IMR-90 (cell line): ENCODE data around the gene MTX3. TPM values are rescaled to one million over a fixed set of nuclear protein-coding genes. Genes with fewer than 3 reads are reported as not detected.

Experiments
- ATAC-seq: fragments of 200-7000 bp; cut with Tn5 transposase; 2 replicates; pipeline ENCODE4 v1.9.1; 2020; ENCODE audit warnings: low read depth, mild to moderate bottlenecking, moderate library complexity
- BruUV-seq: library from RNA; stranded (reverse); fragments of 400-500 nt; replicated peaks from 2 replicates; lab custom pipeline; 2021; lab: Mats Ljungman, UMichigan
- CTCF ChIA-PET: fragments of 300-600 bp; formaldehyde crosslinking; extraction: SDS; loops from one replicate; lab custom pipeline; 2021; ENCODE audit warnings: antibody characterized with exemption; lab: Yijun Ruan, JAX
- POLR2A ChIA-PET: fragments of 300-600 bp; sonication (Branson Sonifier 250); formaldehyde crosslinking; loops from one replicate; lab custom pipeline; 2022; ENCODE audit warnings: antibody characterized with exemption; ENCODE audit not compliant: unreplicated experiment; lab: Charles Lee
- DNase-seq: peaks from one replicate; pipeline ENCODE4 v3.0.0; 2013
- H2AFZ ChIP-seq: replicated peaks from 2 replicates; pipeline ENCODE3; 2013; ENCODE audit warnings: low read length, mild to moderate bottlenecking; ENCODE audit not compliant: poor library complexity
- H2AK5ac ChIP-seq: 2 replicates; pipeline ENCODE4 v1.6.1; 2013; ENCODE audit warnings: low read depth, low read length, inconsistent platforms
- H2AK9ac ChIP-seq: replicated peaks from 2 replicates; pipeline ENCODE3; 2013; ENCODE audit warnings: mild to moderate bottlenecking, low read depth, low read length, moderate library complexity; ENCODE audit not compliant: poor library complexity
- H2BK120ac ChIP-seq: 2 replicates; pipeline ENCODE4 v1.6.1; 2013; ENCODE audit warnings: low read depth, low read length, inconsistent platforms
- H2BK15ac ChIP-seq: 3 replicates; pipeline ENCODE4 v1.6.1; 2013; ENCODE audit warnings: low read depth, low read length, inconsistent platforms
- H2BK20ac ChIP-seq: 2 replicates; pipeline ENCODE4 v1.6.1; 2013; ENCODE audit warnings: low read depth, mild to moderate bottlenecking, inconsistent platforms, low read length, moderate library complexity
- H2BK5ac ChIP-seq: 2 replicates; pipeline ENCODE4 v1.6.1; 2013; ENCODE audit warnings: mild to moderate bottlenecking, low read depth, low read length, inconsistent platforms; ENCODE audit not compliant: poor library complexity, severe bottlenecking
- H3K14ac ChIP-seq: replicated peaks from 2 replicates; pipeline ENCODE4 v1.6.1; 2013; ENCODE audit warnings: low read depth, low read length, inconsistent platforms
- H3K18ac ChIP-seq: 2 replicates; pipeline ENCODE4 v1.6.1; 2013; ENCODE audit warnings: low read depth, low read length, control low read depth
- H3K23ac ChIP-seq: 2 replicates; pipeline ENCODE4 v1.6.1; 2013; ENCODE audit warnings: low read depth, low read length, inconsistent platforms
- H3K27ac ChIP-seq: 2 replicates; pipeline ENCODE4 v1.5.1; 2013; ENCODE audit warnings: mild to moderate bottlenecking, control low read depth, low read length; ENCODE audit not compliant: insufficient read depth
- H3K27me3 ChIP-seq: 2 replicates; pipeline ENCODE4 v1.6.1; 2013; ENCODE audit warnings: low read length; ENCODE audit not compliant: control insufficient read depth, insufficient read depth
- H3K36me3 ChIP-seq: 2 replicates; pipeline ENCODE4 v1.6.1; 2013; ENCODE audit warnings: low read length, mixed read lengths; ENCODE audit not compliant: control insufficient read depth, insufficient read depth
- H3K4ac ChIP-seq: 2 replicates; pipeline ENCODE4 v1.6.1; 2013; ENCODE audit warnings: low read depth, low read length, inconsistent platforms
- H3K4me1 ChIP-seq: 2 replicates; pipeline ENCODE4 v1.6.1; 2013; ENCODE audit warnings: low read length, mixed read lengths; ENCODE audit not compliant: control insufficient read depth, insufficient read depth
- H3K4me2 ChIP-seq: 2 replicates; pipeline ENCODE4 v1.6.1; 2013; ENCODE audit warnings: low read depth, mild to moderate bottlenecking, control low read depth, low read length, moderate library complexity
- H3K4me3 ChIP-seq: 2 replicates; pipeline ENCODE4 v1.5.1; 2013; ENCODE audit warnings: low read depth, mild to moderate bottlenecking, control low read depth, low read length, moderate library complexity; ENCODE audit not compliant: insufficient read depth
- H3K56ac ChIP-seq: 2 replicates; pipeline ENCODE4 v1.6.1; 2013; ENCODE audit warnings: low read length, inconsistent platforms; ENCODE audit not compliant: insufficient read depth; ENCODE audit errors: extremely low read depth
- H3K79me1 ChIP-seq, 2 experiments: 2 replicates each; pipeline ENCODE4 v1.6.1; 2013; ENCODE audit warnings: low read length in 2 of 2, inconsistent platforms in 1 of 2, low read depth in 1 of 2
- H3K9ac ChIP-seq: 2 replicates; pipeline ENCODE4 v1.6.1; 2013; ENCODE audit warnings: low read depth, low read length, control low read depth
- H3K9me1 ChIP-seq: 2 replicates; pipeline ENCODE4 v1.6.1; 2013; ENCODE audit warnings: low read length, inconsistent platforms; ENCODE audit not compliant: insufficient read depth
- H3K9me3 ChIP-seq: 2 replicates; pipeline ENCODE4 v1.6.1; 2013; ENCODE audit warnings: low read length; ENCODE audit not compliant: control insufficient read depth, insufficient read depth
- H4K20me1 ChIP-seq: 2 replicates; pipeline ENCODE4 v1.6.1; 2013; ENCODE audit warnings: low read length, inconsistent platforms; ENCODE audit not compliant: insufficient read depth
- H4K5ac ChIP-seq: 2 replicates; pipeline ENCODE4 v1.6.1; 2013; ENCODE audit warnings: mild to moderate bottlenecking, low read depth, low read length, control low read depth
- H4K8ac ChIP-seq, 2 experiments: 2 replicates each; pipeline ENCODE4 v1.6.1; 2013; ENCODE audit warnings: low read depth in 2 of 2, low read length in 2 of 2, control low read depth in 1 of 2, inconsistent platforms in 1 of 2
- H4K91ac ChIP-seq: 2 replicates; pipeline ENCODE4 v1.6.1; 2013; ENCODE audit warnings: low read depth, low read length, inconsistent platforms; ENCODE audit not compliant: insufficient read depth
- BHLHE40 ChIP-seq: fragments of 150-350 bp; IDR thresholded peaks from 2 replicates; pipeline ENCODE4 v1.6.1; 2016; ENCODE audit warnings: mild to moderate bottlenecking, low read depth, low read length
- CEBPB ChIP-seq: IDR thresholded peaks from 2 replicates; pipeline ENCODE4 v1.6.1; 2012; ENCODE audit warnings: low read depth, low read length, improper control_type of control experiment
- CHD1 ChIP-seq: IDR thresholded peaks from 2 replicates; pipeline ENCODE4 v1.6.1; 2012; ENCODE audit warnings: low read depth, low read length, improper control_type of control experiment
- FOS ChIP-seq: fragments of 150-350 bp; IDR thresholded peaks from 2 replicates; pipeline ENCODE4 v1.6.1; 2016; ENCODE audit warnings: low read depth, low read length
- MAFK ChIP-seq: IDR thresholded peaks from 2 replicates; pipeline ENCODE4 v1.6.1; 2012; ENCODE audit warnings: low read depth, low read length, improper control_type of control experiment
- MXI1 ChIP-seq: IDR thresholded peaks from 2 replicates; pipeline ENCODE4 v1.6.1; 2012; ENCODE audit warnings: low read depth, mild to moderate bottlenecking, low read length, moderate library complexity, borderline replicate concordance
- RCOR1 ChIP-seq: IDR thresholded peaks from 2 replicates; pipeline ENCODE4 v1.6.1; 2012; ENCODE audit warnings: mild to moderate bottlenecking, low read length, improper control_type of control experiment; ENCODE audit not compliant: insufficient replicate concordance
- SMC3 ChIP-seq: fragments of 150-350 bp; IDR thresholded peaks from 2 replicates; pipeline ENCODE4 v1.6.1; 2016; ENCODE audit warnings: low read depth, mild to moderate bottlenecking, antibody characterized with exemption, low read length, moderate library complexity
- WGBS, 2 experiments: methylation state at CpG; one replicate each; pipeline versions ENCODE4 v1.1.5 to v1.1.7; 2013; ENCODE audit warnings: missing lambda C conversion rate in 2 of 2; ENCODE audit not compliant: insufficient read length in 1 of 2; ENCODE audit errors: extremely low coverage in 2 of 2; 5-methylcytosine and 5-hydroxymethylcytosine counted together
- dilution Hi-C: fragments of 300-500 bp; cut with HindIII; formaldehyde crosslinking; loops from one replicate; pipeline ENCODE4 v1.14.3; 2018; ENCODE audit warnings: low sequenced_read_pairs; ENCODE audit not compliant: unreplicated experiment
- in situ Hi-C: fragments of 300-500 bp; cut with MboI; formaldehyde crosslinking; loops from 3 replicates; pipeline ENCODE4 v1.14.3; 2019; ENCODE audit warnings: low sequenced_read_pairs, inconsistent platforms, mixed read lengths
- intact Hi-C: fragments of 100-400 bp; cut with micrococcal nuclease; formaldehyde crosslinking; loops from 2 replicates; pipeline ENCODE4 v1.10.0; 2022
- polyA plus RNA-seq, 3 experiments: library from polyadenylated mRNA; depleted of rRNA; stranded (reverse); fragments of >200 nt; gene quantifications; 2 replicates each; pipeline ENCODE4 v1.2.3, GENCODE V29; 2012; ENCODE audit warnings: low replicate concordance in 1 of 3
- total RNA-seq: library from RNA; depleted of rRNA; stranded (reverse); fragments of >200 nt; gene quantifications from 2 replicates; pipeline ENCODE4 v1.2.3, GENCODE V29; 2012
- TF ChIP-seq, protein P1 (sequence below): fragments of 150-350 bp; IDR thresholded peaks from 2 replicates; pipeline ENCODE4 v1.6.1; 2017; ENCODE audit warnings: mild to moderate bottlenecking, antibody characterized with exemption, low read length, low read depth
- TF ChIP-seq, protein P2 (sequence below): conservative IDR thresholded peaks from 2 replicates; pipeline ENCODE4 v1.5.1; 2012; ENCODE audit warnings: mild to moderate bottlenecking, low read depth, low read length, improper control_type of control experiment

The MTX3 gene
- total and polyA plus RNA-seq, 2 of the 4 experiments (the other 2 are of a cell fraction): 6.6 to 12.7 TPM

DNA sequence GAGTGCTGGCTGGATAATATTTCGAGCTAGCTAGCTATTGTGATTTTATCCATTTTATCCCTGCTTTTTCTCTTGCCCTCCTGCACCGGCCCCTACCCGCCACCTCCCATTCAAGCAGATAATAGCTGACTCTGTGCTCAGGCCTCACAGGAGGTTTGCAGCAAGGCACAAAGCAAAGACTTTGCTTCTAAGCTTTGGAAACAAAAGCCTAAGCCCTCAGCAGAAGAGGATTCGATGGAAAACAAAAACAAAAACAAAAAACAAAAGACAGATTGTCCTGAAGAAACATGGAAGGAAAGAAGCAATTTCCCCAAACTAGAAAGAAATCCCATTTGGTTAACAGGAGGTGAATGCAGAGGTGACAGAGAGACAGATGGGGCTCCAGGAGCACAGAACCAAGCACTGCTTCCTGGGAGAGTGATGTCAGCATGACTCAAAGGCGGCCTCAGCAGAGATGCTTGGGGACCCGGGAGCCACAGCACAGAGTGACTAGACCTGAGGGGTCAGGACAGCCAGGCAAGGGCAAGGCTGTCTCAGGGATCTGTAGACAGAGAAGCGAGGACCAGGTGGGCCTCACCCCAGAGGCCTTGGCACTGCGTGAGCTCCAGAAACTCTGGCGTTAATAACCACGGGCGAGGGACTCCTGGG is 28.4 kb downstream of the MTX3 start (continued):
- TF ChIP-seq CEBPB (no peak), MXI1 (no peak), CHD1 (no peak)

DNA sequence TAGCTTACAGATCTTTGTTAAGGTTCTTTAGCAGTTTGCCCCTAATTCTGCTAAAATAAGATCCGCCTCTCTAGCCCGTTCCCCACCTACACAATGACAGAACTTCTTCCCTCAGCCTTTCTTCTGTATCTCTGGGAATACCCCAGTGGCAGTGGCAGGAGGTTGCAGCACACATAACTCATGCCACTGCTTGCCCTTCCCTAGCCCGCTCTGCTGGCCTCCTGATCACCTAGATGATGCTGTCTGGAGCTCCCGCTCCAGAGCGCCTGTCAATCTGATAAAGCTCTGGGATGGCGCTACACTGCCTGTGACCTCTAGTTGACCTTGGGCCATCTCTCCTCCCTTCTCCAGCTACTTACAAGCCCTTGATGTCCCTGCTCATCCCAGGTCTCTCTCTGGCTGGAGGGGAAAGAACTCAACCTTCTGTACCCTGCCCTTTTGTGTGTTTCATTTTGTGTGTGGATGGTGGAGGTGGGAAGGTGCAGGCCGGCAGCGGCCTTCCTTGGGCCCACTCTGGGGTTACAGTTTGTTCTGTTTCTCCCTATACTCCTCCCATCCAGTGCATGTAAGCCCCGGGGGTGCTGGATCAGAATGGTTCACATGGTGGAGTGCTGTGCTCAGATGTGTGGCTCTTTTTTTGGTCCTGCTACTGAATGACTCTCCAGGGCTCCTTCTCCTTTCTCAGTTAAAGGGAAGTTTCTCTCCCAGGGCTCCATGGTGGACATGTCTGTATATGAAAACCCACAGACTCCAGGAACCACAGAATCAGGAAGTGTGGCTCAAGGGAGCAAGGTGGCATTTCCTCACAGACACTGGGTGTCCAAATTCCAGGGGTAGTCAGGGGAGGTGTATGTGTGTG is 29.1 kb downstream of the MTX3 start:
- Histone ChIP-seq H2AFZ (peak overlapping the region; percentile 74), H2AK5ac (no peak overlapping the region), H3K9me3 (no peaks in the 10 kb centered on the region), H4K20me1 (no peaks in the 10 kb centered on the region), H3K9ac (no peak overlapping the region), H2BK120ac (peak overlapping the region; percentile 44; the same call in 1 of the 2 replicates), H3K14ac (peak overlapping the region; percentile 17), H3K23ac (0 out of 2 replicates have a peak overlapping the region, but pooled peaks have one; percentile 5), H3K27ac (no peak overlapping the region), H2BK15ac (no peak overlapping the region), H3K4me2 (no peak overlapping the region), H4K8ac (peak overlapping the region in 1 of 2 experiments; percentile 77; a peak in 1 of 4 replicates), H3K9me1 (peaks cover 6% of the 10 kb centered on the region), H2BK20ac (peak overlapping the region; percentile 42; the same call in 1 of the 2 replicates), H3K27me3 (no peaks in the 10 kb centered on the region), H3K4me3 (no peak overlapping the region), H3K36me3 (no peaks in the 10 kb centered on the region), H3K18ac (no peak overlapping the region), H3K4me1 (peaks cover 13% of the 10 kb centered on the region), H2BK5ac (no peak overlapping the region), H2AK9ac (peak overlapping the region; percentile 74), H4K91ac (no peak overlapping the region), H4K5ac (no peak overlapping the region; the same call in 1 of the 2 replicates), H3K79me1 (no peaks in the 10 kb centered on the region), H3K56ac (no peak overlapping the region; the same call in 1 of the 2 replicates), H3K4ac (peak overlapping the region; percentile 8; the same call in 1 of the 2 replicates)
- CTCF ChIA-PET: interaction anchor here (0.6 to 1.2 kb wide), 3 partner anchors 18 to 35 kb away, joined by 3 to 4 read pairs (median 3); no protein-coding TSS in a partner anchor
- in situ Hi-C loops: no loop called here
- intact Hi-C loops: no loop called here
- no CpG with 5 or more reads among the region's 9 CpGs for WGBS, 2 experiments
- DNase-seq (no peak), ATAC-seq (no peak)
- dilution Hi-C loops: no loop called here
- no TSS peak for BruUV-seq
- POLR2A ChIA-PET: no interaction called here
- TF ChIP-seq FOS (no peak), BHLHE40 (no peak), RCOR1 (no peak), MXI1 (no peak), MAFK (no peak), SMC3 (no peak)
- TF ChIP-seq, protein P1, sequence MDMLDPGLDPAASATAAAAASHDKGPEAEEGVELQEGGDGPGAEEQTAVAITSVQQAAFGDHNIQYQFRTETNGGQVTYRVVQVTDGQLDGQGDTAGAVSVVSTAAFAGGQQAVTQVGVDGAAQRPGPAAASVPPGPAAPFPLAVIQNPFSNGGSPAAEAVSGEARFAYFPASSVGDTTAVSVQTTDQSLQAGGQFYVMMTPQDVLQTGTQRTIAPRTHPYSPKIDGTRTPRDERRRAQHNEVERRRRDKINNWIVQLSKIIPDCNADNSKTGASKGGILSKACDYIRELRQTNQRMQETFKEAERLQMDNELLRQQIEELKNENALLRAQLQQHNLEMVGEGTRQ: no peak
- TF ChIP-seq, protein P2, sequence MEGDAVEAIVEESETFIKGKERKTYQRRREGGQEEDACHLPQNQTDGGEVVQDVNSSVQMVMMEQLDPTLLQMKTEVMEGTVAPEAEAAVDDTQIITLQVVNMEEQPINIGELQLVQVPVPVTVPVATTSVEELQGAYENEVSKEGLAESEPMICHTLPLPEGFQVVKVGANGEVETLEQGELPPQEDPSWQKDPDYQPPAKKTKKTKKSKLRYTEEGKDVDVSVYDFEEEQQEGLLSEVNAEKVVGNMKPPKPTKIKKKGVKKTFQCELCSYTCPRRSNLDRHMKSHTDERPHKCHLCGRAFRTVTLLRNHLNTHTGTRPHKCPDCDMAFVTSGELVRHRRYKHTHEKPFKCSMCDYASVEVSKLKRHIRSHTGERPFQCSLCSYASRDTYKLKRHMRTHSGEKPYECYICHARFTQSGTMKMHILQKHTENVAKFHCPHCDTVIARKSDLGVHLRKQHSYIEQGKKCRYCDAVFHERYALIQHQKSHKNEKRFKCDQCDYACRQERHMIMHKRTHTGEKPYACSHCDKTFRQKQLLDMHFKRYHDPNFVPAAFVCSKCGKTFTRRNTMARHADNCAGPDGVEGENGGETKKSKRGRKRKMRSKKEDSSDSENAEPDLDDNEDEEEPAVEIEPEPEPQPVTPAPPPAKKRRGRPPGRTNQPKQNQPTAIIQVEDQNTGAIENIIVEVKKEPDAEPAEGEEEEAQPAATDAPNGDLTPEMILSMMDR: no peak
